ENCODE measurements around the gene SNCB. TPM values are rescaled to one million over a fixed set of nuclear protein-coding genes. Genes with fewer than 3 reads are reported as not detected.

The SNCB gene
- total RNA-seq, 2 experiments from 2014 or later: not detected

- H3K9me3 Mint-ChIP-seq: no peaks in the 10 kb centered on the region
- POLR2A ChIA-PET: no interaction called here
- CTCF ChIA-PET: interaction anchor here (1.2 to 2.0 kb wide), 2 partner anchors 10 to 54 kb away, joined by 4 to 8 read pairs; no protein-coding TSS in a partner anchor
Measured at GRCh38 chr5:176606875-176607274, 23.5 kb downstream of the SNCB start.

GRCh38 chr5:176606032-176606431 lies 24.3 kb downstream of the SNCB start:
- no peak for TF ChIP-seq CTCF (IDR thresholded peaks at IDR 0.05)
- H3K4me1 ChIP-seq (ENCODE audit: insufficient read depth, low read length): peaks cover 15% of the 10 kb centered on the region
- no peaks in the 10 kb centered on the region for H3K36me3 Mint-ChIP-seq (ENCODE audit: low read depth)
- H3K9me3 Mint-ChIP-seq: no peaks in the 10 kb centered on the region
- H3K27me3 ChIP-seq (ENCODE audit: control insufficient read depth in 1 of 2, insufficient read depth in 2 of 2, low read length in 2 of 2): peaks cover 4 to 5% of the 10 kb centered on the region in 2 experiments
- H3K27me3 Mint-ChIP-seq: peaks cover 14% of the 10 kb centered on the region
- ChIA-PET CTCF (interaction anchor here (1.2 to 2.0 kb wide), 2 partner anchors 9 to 55 kb away, joined by 4 to 8 read pairs; no protein-coding TSS in a partner anchor), POLR2A (no interaction called here)
- H3K36me3 ChIP-seq (ENCODE audit: insufficient read depth, low read length): no peaks in the 10 kb centered on the region
- no peak overlapping the region for H3K27ac ChIP-seq (ENCODE audit: low read depth in 1 of 2, low read length in 2 of 2)
- intact Hi-C loops (cut with DNase I, micrococcal nuclease): no loop called here
- ATAC-seq (ENCODE audit: poor library complexity): no peak
- DNase-seq: no peak
- H3K9me3 ChIP-seq (ENCODE audit: control insufficient read depth in 1 of 2, insufficient read depth in 1 of 2, low read length in 2 of 2): no peaks in the 10 kb centered on the region
- H3K4me1 Mint-ChIP-seq (ENCODE audit: low read depth): peaks cover 11% of the 10 kb centered on the region
- no peak overlapping the region for H3K27ac Mint-ChIP-seq
- H3K4me3 Mint-ChIP-seq: no peak overlapping the region
- no peak overlapping the region for H3K4me3 ChIP-seq (ENCODE audit: low read length)

More at GRCh38 chr5:176606875-176607274, 23.5 kb downstream of the SNCB start:
- no peaks in the 10 kb centered on the region for H3K9me3 ChIP-seq (ENCODE audit: control insufficient read depth in 1 of 2, insufficient read depth in 1 of 2, low read length in 2 of 2)
- H3K27ac Mint-ChIP-seq: no peak overlapping the region
- H3K36me3 ChIP-seq (ENCODE audit: insufficient read depth, low read length): no peaks in the 10 kb centered on the region
- H3K36me3 Mint-ChIP-seq (ENCODE audit: low read depth): no peaks in the 10 kb centered on the region
- peaks cover 21% of the 10 kb centered on the region for H3K27me3 Mint-ChIP-seq
- H3K4me1 Mint-ChIP-seq (ENCODE audit: low read depth): peaks cover 11% of the 10 kb centered on the region
- no peak overlapping the region for H3K4me3 Mint-ChIP-seq
- intact Hi-C loops (cut with DNase I, micrococcal nuclease): no loop called here
- ATAC-seq (ENCODE audit: poor library complexity): no peak
- no peak for TF ChIP-seq CTCF (IDR thresholded peaks at IDR 0.05)
- no peak overlapping the region for H3K27ac ChIP-seq (ENCODE audit: low read depth in 1 of 2, low read length in 2 of 2)
- peaks cover 8 to 9% of the 10 kb centered on the region in 2 experiments for H3K27me3 ChIP-seq (ENCODE audit: control insufficient read depth in 1 of 2, insufficient read depth in 2 of 2, low read length in 2 of 2)
- no peak overlapping the region for H3K4me3 ChIP-seq (ENCODE audit: low read length)
- DNase-seq: no peak
- peaks cover 15% of the 10 kb centered on the region for H3K4me1 ChIP-seq (ENCODE audit: insufficient read depth, low read length)

- H3K27ac ChIP-seq (ENCODE audit: low read depth in 1 of 2, low read length in 2 of 2): no peak overlapping the region
- H3K27me3 Mint-ChIP-seq: no peaks in the 10 kb centered on the region
- DNase-seq (no peak), ATAC-seq (ENCODE audit: poor library complexity) (no peak)
- H3K4me3 ChIP-seq (ENCODE audit: low read length): no peak overlapping the region
- no peak overlapping the region for H3K27ac Mint-ChIP-seq
- no peaks in the 10 kb centered on the region for H3K4me1 Mint-ChIP-seq (ENCODE audit: low read depth)
- no peak overlapping the region for H3K4me3 Mint-ChIP-seq
- H3K27me3 ChIP-seq (ENCODE audit: control insufficient read depth in 1 of 2, insufficient read depth in 2 of 2, low read length in 2 of 2): no peaks in the 10 kb centered on the region
- peaks cover 0 to 4% of the 10 kb centered on the region in 2 experiments for H3K9me3 ChIP-seq (ENCODE audit: control insufficient read depth in 1 of 2, insufficient read depth in 1 of 2, low read length in 2 of 2)
- TF ChIP-seq CTCF (IDR thresholded peaks at IDR 0.05): no peak
- CTCF ChIA-PET: no interaction called here
- H3K9me3 Mint-ChIP-seq: no peaks in the 10 kb centered on the region
- no peaks in the 10 kb centered on the region for H3K36me3 ChIP-seq (ENCODE audit: insufficient read depth, low read length)
- H3K36me3 Mint-ChIP-seq (ENCODE audit: low read depth): no peaks in the 10 kb centered on the region
- intact Hi-C loops (cut with DNase I, micrococcal nuclease): no loop called here
- POLR2A ChIA-PET: no interaction called here
- H3K4me1 ChIP-seq (ENCODE audit: insufficient read depth, low read length): no peaks in the 10 kb centered on the region
Measured at GRCh38 chr5:176603091-176603490, 27.2 kb downstream of the SNCB start.

Data from CD4-positive, alpha-beta T cell (primary cell).